ENCODE results near the gene ELK4.

GRCh38 chr1:205677167-205677566 lies 45.4 kb upstream of the ELK4 start:
- no peak for TF ChIP-seq REST (IDR thresholded peaks at IDR 0.05; ENCODE audit: insufficient read depth in 1 of 2, low read depth in 2 of 2, low read length in 2 of 2)
- TF ChIP-seq POLR2AphosphoS5 (IDR thresholded peaks at IDR 0.05; ENCODE audit: low read depth, low read length), result no peak
